Activated gamma-delta T cell treated with Interleukin-2 at 50 U/mL for 16 hours (primary cell): Measurements from ENCODE around the gene RAPGEF5.

Source experiments
- DNase-seq: peaks from one replicate; pipeline ENCODE4 v3.0.0-alpha.2; 2020

Gene RAPGEF5

DNA sequence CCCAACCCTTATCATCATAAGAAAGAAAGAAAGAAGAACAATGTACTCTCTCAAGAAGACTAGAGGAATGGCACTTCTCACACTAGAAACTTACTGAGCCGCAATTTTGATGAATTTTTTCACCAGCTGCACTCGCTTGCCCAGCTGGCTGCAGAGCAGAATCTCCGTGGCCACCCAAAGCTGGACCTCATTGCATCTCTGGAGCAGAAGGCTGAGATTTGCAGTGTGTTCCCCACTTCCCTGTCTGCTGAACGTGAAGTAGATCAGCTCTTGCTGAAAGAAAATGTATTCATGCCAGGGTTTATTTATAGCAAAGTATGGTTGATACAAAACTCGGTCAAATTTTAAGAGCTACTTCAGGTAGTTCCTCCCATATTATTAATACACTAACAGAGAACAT is 212.0 kb downstream of the RAPGEF5 start:
- no peak for DNase-seq

- DNase-seq = no peak
These were observed 213.5 kb downstream of the RAPGEF5 start for GRCh38 chr7:22143491-22143890.

- no peak for DNase-seq
These were observed 214.4 kb downstream of the RAPGEF5 start for GRCh38 chr7:22142572-22142971.

- DNase-seq = no peak
These were observed 215.6 kb downstream of the RAPGEF5 start for GRCh38 chr7:22141355-22141754.

GRCh38 chr7:22140578-22140977 is 216.4 kb downstream of the RAPGEF5 start:
- DNase-seq = no peak

- no peak for DNase-seq
These were observed 218.1 kb downstream of the RAPGEF5 start for GRCh38 chr7:22138886-22139285.

- no peak for DNase-seq
These were observed 218.8 kb downstream of the RAPGEF5 start for GRCh38 chr7:22138106-22138505.

DNA sequence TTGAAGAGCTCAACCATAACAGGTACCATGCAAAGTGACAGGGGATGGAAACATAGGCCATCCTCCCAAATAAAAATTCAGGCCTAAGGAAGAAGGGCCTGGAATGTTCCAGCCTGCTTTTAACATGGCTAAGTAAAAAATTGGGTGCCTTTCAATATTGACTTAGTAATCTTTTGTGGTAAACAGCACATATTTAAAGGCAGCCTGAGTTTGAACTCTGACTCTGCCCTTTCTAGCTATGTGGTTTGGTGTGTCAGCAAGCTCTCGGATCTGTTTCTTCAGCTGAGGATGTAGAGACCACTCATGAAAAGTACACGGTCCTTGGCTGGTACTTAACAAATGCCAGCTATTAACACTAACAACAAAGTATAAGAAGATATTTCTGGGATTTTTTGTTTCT is 219.5 kb downstream of the RAPGEF5 start:
- no peak for DNase-seq

DNA sequence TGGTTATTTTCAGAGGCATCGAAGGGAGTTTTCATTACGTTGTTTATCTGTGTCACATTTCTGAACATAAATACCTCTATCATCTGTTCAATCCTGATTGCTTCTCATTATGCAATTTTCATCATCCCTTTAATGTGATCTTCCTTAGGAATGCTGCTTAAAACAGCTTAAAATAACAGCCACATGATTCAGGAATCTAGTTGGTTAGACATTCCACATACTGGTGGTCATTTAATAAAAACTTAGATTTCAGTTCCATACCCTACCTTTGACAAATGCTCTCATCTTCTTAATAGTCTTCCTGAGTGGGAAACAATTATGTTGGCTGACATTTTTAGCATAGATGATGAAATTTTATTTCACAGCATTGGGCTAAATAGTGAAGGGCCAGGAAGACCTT is 219.9 kb downstream of the RAPGEF5 start:
- DNase-seq = no peak

DNA sequence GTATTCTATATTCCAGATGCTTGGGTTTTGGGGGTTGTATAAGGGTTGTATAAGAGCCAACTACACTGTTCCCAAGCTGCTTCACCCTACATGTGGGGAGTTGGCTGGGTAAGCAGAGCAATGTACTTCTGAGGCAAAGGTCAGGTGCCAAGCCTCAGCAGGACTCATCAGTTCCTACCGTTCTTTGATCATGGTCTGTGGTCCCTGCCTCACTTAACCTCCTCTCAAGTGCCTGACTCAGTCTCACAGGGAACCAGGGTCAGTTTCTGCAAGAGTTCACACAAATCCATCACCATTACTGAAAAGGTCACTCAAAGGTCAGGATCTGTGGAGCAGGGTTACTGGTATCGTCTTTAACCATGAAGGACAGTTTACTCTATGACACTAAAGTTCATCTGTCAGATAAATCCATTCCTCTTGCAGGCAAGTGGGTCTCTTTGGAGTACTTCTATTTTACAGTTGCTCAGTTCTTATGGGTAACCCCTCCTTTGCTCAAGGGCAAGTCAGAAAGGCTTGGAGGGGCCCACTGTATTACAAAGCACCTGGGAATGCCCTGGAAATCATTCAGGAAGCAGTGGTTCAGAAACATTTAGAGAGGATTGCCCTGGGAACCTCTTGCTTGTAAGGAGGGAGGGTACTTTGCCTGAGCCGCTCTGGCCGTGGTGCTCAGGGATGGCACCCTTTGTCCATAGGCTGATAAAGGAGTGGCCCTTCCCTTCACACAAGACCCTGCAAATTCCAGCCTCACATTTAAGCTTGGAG is 227.0 kb downstream of the RAPGEF5 start:
- DNase-seq = no peak

DNA sequence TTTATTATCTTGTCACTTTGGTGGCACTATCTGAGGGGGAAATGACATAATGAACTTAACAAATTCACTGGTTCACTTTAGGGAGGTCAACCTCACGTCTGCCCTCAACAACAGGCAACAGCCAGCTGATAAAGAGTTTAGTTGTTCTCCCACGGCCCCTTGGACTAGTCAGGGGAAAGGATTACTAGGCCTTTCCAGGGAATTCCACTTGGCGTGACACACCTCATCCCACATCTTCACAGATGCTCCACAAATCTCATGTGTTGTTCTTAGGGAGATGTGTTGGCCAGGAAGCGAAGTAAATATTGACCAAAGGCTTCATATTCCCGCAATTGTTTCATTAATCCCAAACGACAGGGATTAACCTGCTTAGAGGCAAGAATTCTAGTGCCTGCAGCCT is 227.8 kb downstream of the RAPGEF5 start:
- DNase-seq = no peak

DNA sequence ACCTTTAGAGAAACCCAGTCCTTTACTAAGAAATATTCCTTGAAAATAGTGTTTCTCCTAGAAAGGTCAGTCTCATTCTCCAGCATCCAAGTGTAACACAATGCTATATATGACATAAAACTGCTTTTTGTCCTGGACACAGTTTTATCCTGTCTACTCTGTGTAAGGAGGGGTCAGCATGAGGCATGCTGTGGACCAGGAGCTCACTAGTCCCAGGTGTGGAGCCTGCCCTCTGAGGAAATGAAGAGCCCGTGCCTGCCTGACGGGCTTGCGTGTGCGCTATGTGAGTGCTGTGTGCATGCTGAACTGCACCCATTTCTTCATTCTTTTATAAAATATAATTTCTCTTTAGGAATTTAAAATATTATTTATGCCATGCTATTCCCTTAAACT is 228.4 kb downstream of the RAPGEF5 start:
- DNase-seq = no peak

- DNase-seq = no peak
These were observed 229.0 kb downstream of the RAPGEF5 start for GRCh38 chr7:22127835-22128527.

GRCh38 chr7:22125436-22125835 is 231.5 kb downstream of the RAPGEF5 start:
- DNase-seq = no peak

DNA sequence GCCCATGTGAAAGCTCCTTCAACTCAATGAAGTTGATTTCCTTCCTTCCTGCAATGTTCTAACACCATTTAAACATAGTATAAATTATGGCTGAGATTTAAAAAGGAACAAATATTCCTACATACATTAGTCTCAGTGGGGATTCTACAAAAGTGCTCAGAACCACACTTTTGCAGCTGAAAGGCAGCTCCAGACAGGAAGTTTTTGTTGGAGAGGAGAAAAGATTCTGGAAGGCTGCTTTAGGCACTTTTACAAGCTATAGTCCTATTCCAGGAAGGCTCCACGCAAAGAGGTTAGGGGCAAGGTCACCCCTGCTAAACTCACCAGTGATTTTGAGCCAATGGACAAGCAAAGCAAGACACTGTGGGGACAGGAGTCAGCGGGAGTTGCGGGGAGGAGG is 232.0 kb downstream of the RAPGEF5 start:
- DNase-seq = no peak

DNA sequence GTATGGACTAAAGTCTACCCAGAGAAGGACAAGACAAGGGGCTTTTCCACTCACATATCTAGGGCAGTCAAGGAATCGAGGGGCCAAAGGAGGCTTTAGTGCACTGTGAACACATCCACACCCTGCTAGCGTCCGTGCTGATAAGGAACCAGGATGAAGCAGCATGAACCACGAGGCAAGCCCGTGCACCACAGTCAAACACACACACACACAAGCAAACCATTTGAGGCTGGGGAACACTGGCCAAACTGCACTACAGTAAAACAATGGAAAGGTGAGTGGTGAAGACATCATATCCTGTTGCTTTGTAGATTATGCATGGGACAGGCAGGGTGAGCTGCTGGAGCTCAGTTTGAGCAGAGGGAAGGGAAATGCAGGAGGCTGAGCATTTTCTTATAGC is 233.8 kb downstream of the RAPGEF5 start:
- DNase-seq = no peak

DNA sequence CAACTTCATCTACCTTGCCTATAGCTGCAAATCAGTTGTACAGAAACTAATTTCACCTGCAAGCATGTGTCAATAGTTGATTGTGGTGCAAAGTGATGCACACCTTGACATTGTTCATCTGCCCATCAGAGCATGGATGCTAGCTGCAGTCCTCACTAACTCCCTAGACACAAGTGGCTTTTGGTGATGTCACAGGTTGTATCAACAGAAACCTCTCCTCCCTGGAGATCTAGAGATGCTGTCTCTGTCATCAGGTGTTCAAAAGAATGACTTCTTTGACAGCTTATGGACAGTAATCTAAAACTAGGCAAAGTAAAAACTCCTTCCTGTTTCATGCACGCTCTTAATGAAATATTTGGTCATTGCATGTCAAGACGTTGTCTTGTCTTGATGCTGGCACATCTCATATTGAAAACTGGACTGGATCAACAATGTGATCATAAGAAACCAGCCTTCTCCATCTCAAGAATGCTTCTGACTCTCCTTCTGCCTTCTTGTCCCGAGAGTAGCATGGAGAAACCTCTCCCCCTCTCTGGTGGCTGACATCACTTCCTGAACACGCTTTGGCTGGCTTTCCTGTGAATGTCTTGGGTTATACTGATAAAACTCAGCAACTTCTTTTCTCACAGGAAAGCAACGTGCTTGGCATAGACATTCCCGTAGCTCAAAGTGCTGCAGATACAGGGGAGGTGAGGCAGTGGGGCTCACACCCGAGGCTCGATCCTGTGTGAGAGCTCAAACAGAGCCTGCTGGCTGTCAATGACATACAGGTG is 235.1 kb downstream of the RAPGEF5 start:
- DNase-seq = no peak

DNA sequence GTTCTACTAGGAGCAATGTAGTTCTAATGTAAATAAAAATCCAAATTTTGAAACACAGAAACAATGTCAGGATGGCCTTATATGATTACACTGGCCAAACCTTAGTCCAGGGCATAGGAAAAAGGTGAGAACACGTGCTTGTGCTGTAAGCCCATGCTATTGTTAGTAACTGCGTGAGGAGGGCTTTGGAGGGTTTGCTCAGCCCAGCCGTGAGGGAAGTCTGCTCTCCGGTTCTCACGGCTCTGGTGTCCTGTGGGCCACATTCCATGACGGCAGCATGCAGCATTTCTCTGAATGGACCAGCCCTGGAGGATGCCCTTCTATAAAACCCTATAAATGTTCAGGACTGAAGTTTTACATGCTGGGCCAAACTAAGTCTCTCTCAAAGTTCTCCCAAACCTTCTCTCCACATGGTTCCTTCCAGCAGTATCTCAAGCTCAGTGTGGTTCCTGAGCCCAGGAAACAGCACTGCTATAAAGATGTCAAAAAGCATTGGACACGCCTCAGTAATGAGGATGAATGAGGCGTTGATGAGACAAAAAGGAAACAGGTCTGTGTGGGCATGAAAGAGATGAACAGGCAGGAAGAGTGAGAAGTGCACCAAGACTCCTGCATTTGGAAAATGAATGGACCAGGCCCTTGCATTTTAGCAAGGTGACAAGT is 236.4 kb downstream of the RAPGEF5 start:
- no peak for DNase-seq

DNA sequence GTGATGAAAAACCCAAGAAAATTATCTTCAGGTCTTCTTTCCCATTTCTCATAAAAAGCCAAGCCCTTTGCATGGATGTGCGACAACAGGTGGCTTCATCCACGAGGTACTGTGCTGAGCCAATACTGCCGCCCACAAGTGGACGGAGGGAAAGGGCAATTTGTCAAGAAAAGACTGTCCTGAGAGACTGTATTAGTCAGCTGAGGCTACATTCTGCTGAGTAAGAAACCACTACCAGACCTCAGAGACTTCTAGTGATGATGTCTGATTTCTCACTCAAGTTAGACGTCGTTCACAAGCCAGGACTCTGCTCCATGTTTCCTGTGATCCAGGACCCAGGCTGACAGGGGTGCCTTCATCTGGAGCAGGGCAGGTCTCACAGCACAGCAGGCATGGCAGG is 239.7 kb downstream of the RAPGEF5 start:
- no peak for DNase-seq

GRCh38 chr7:22116451-22117030 is 240.4 kb downstream of the RAPGEF5 start:
- no peak for DNase-seq

DNA sequence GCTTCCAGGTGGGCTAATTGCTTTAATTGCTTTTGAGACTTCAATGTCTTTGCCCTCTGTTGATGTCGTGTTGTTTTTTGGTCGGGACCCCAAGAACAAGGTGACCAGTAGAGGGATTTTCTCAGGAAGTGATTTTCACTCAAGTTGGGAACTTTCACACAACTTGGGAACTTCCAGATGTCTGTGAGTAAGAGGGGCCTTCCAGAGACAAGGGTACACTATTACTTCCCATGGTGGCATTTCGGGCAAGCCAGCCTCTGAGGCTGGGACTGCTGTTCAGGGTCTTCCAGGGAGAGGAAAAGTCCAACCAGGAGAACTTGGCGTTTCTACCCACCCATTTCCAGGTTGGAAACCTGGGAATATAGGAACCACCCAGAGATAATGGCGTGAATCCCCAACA is 241.3 kb downstream of the RAPGEF5 start:
- DNase-seq = no peak

- no peak for DNase-seq
These were observed 242.4 kb downstream of the RAPGEF5 start for GRCh38 chr7:22114440-22114981.

GRCh38 chr7:22113041-22113440 is 243.9 kb downstream of the RAPGEF5 start:
- DNase-seq = no peak
